ENCODE data around the gene TNS1. TPM values are rescaled to one million over a fixed set of nuclear protein-coding genes. Genes with fewer than 3 reads are reported as not detected.

TNS1 gene
- total RNA-seq, 2 donors from 2014 or later: 0.80 to 16.8 TPM

DNA sequence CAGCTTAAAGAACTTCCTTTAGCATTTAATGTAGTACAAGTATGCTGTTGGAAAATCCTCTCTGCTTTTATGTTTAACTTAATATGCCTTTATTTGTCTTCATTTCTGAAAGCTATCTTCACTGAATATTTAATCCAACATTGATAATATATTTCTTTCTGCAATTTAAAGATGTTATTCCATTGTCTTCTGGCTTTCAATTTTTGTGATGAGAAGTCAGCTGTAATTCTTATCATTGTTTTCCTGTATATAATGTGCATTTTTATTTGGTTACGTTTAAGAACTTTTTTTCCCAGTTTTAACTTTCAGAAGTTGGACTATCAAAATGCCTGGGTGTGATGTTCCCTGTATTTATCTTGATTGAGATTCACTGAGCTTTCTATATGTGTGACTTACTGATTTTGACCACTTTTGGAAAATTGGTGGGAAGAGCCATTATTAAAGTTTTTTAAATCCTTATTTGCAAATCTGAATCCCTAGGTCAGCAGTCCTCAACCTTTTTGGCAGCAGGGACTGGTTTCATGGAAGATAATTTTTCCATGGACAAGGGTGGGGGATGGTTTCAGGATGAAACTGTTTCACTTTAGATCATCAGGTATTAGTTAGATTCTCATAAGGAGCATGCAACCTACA, 241.0 kb downstream of the TNS1 start:
- no peak overlapping the region for H3K27ac Mint-ChIP-seq
- ATAC-seq: no peak
- H3K4me1 Mint-ChIP-seq: peaks cover 6% of the 10 kb centered on the region

DNA sequence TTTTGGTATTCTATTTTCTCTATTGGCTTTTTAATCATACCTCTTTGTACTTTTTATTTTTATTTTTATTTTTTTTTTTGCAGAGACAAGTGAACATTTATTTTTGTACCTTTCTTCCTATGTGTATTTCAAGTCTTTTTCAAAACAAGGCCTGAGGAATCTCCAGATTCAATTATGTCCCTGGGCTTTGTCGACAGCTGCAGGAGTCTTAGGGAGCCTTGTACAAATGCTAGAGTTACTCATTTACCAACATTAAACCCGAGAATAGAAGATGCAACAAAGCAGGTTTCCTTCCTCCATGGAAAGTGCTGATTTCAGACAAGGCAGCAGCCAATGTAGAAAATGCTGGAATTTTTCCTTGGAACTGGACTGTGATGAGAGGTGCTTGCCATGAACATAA, 242.8 kb downstream of the TNS1 start:
- H3K27me3 Mint-ChIP-seq: peaks cover 16% of the 10 kb centered on the region
- DNase-seq (no peak), ATAC-seq (no peak)
- H3K4me1 Mint-ChIP-seq: peaks cover 17% of the 10 kb centered on the region
- no peaks in the 10 kb centered on the region for H3K9me3 ChIP-seq (ENCODE audit: control insufficient read depth, low read length, poor library complexity, severe bottlenecking)
- H3K36me3 Mint-ChIP-seq (ENCODE audit: low read depth): no peaks in the 10 kb centered on the region
- no peak overlapping the region for H3K27ac Mint-ChIP-seq
- H3K4me3 Mint-ChIP-seq: no peak overlapping the region

More for the DNA sequence above, 241.0 kb downstream of the TNS1 start:
- no peak for DNase-seq
- H3K36me3 Mint-ChIP-seq (ENCODE audit: low read depth): no peaks in the 10 kb centered on the region
- H3K4me3 Mint-ChIP-seq: no peak overlapping the region
- H3K27me3 Mint-ChIP-seq: peaks cover 13% of the 10 kb centered on the region
- H3K9me3 ChIP-seq (ENCODE audit: control insufficient read depth, low read length, poor library complexity, severe bottlenecking): no peaks in the 10 kb centered on the region

DNA sequence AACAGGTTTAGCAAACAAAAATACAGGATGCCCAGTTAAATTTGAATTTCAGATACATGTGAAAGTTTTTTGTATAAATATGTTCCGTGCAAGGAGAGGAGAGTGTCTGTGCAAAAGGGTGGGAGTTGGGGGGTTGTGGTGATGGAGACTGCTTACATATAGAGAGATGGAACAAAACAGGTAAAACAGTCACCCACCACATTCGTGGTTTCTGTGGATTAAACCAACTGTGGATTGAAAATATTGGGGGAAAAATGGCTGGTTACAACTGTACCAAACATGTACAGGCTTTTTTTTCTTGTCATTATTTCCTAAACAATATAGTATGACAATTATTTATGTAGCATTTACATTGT, 245.7 kb downstream of the TNS1 start:
- H3K27me3 Mint-ChIP-seq: peaks cover 20% of the 10 kb centered on the region
- peak overlapping the region; percentile 19 for H3K4me3 Mint-ChIP-seq
- peak overlapping the region; percentile 34 for H3K27ac Mint-ChIP-seq
- ATAC-seq (no peak), DNase-seq (no peak)
- H3K4me1 Mint-ChIP-seq: peaks cover 19% of the 10 kb centered on the region
- no peaks in the 10 kb centered on the region for H3K9me3 ChIP-seq (ENCODE audit: control insufficient read depth, low read length, poor library complexity, severe bottlenecking)
- peaks cover 2% of the 10 kb centered on the region for H3K36me3 Mint-ChIP-seq (ENCODE audit: low read depth)

DNA sequence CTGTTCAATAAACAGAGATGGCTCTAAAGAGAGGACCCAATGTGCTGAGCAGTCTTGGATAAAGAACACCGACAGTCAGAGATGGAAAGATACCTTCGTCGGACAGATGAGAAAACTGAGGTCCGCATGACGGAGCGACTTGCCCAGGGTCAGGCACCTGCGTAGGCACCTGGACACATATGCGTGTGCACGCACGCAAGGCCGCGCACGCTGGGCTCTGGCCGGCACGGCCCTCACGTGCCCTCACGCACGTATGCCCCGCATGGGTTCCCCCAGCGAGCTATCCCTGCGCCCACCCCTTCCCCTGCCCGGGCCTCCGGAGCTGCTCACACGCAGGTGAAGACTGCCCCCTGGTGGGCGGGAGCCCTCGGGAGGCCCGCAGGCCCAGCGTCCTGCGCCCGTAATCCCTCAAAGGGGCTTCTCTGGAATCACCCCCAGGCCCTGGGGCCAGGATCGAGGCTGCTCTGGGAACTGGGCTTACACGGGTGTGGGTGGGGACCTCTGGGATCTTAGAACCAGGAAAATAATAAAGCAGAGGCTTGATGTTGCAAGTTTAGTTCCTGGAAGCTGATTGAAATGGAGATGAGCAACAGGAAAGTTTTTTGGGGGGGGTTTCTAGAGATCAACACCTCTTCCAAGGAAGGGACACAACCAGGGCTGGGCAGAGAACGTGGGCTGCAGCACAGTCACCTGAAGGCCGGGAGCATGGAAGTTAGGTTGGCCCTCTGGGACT, 246.3 kb downstream of the TNS1 start:
- Mint-ChIP-seq H3K27me3 (peaks cover 20% of the 10 kb centered on the region), H3K4me3 (peak overlapping the region; percentile 63), H3K27ac (peak overlapping the region; percentile 34), H3K4me1 (peaks cover 23% of the 10 kb centered on the region), H3K36me3 (ENCODE audit: low read depth) (peaks cover 5% of the 10 kb centered on the region)
- ATAC-seq (peak; percentile 86), DNase-seq (peak; percentile 29 to 60 (median 47))
- no peaks in the 10 kb centered on the region for H3K9me3 ChIP-seq (ENCODE audit: control insufficient read depth, low read length, poor library complexity, severe bottlenecking)

DNA sequence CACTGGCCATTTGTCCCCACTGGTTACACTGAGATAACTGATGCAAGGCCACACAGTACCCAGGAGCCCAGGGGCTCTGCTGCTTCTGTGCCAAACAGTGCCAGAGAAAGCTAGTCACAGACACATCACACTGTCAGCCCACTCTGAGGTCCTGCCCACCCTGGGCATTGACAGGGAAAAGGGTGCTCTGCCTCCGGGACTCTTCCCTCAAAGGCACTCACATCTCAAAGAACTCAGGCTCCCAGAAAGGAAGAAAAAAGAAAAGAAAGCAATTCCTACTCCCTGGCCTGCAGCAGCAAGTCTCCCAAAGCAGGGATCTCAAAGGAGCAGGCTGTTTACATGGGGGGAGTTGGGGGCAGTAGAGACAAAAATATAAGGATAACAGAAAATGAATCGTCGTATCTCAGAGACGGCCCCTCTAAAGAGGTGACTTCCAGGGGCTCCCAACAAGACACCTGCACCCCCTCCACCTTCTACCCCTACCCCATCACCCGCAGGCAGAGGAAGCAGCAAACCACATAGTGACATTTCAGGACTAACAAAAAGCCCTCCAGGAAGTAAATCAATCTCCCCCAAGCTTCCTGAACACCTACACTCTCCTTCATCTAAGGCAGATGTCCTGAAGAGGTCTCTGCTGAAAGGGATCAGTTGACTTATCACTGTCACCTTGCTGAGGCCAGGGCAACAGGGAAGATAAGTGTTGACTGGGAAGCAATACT, 247.6 kb downstream of the TNS1 start:
- Mint-ChIP-seq H3K4me3 (peak overlapping the region; percentile 55), H3K27me3 (peaks cover 20% of the 10 kb centered on the region), H3K27ac (peak overlapping the region; percentile 83), H3K36me3 (ENCODE audit: low read depth) (peaks cover 5% of the 10 kb centered on the region), H3K4me1 (peaks cover 23% of the 10 kb centered on the region)
- H3K9me3 ChIP-seq (ENCODE audit: control insufficient read depth, low read length, poor library complexity, severe bottlenecking): no peaks in the 10 kb centered on the region
- ATAC-seq (no peak), DNase-seq (no peak)

DNA sequence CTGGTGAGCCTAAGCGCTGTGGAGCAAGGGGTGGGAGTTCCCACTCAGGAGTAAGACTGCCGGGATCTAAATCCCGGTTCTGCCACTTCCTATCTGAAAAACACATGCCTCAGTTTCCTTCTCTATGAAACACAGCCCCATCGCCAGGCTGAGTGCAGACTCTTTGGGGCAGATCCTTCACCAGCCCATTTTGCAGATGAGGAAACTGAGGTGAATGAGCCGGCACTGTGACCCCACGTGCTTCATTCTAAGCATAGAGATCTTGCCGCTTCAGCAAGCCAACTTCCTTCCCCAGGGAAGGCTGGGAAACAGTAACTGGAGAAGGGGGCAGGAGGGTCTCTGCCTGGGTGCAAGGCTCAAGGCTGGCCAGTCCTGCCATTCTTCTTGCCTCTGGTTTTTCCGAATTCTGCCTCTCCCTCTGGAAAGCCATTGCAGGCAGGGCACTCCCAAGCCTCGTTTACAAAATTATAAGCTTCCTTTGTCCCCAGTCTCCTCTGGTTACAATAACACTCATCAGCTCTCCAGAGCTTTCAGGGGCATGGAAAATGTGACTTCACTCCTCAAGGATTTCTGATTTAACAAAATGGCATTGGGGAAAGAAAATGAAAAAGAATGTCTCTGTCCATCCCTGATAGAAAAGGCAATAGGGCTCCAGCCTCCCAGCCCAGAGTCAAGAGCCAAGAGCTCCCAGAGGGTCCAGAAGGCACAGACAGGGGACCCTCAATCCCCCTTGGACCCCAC, 249.2 kb downstream of the TNS1 start:
- no peak overlapping the region for H3K4me3 Mint-ChIP-seq
- H3K27ac Mint-ChIP-seq: no peak overlapping the region
- DNase-seq (no peak), ATAC-seq (no peak)
- H3K9me3 ChIP-seq (ENCODE audit: control insufficient read depth, low read length, poor library complexity, severe bottlenecking): no peaks in the 10 kb centered on the region
- peaks cover 20% of the 10 kb centered on the region for H3K27me3 Mint-ChIP-seq
- peaks cover 7% of the 10 kb centered on the region for H3K36me3 Mint-ChIP-seq (ENCODE audit: low read depth)
- peaks cover 23% of the 10 kb centered on the region for H3K4me1 Mint-ChIP-seq

DNA sequence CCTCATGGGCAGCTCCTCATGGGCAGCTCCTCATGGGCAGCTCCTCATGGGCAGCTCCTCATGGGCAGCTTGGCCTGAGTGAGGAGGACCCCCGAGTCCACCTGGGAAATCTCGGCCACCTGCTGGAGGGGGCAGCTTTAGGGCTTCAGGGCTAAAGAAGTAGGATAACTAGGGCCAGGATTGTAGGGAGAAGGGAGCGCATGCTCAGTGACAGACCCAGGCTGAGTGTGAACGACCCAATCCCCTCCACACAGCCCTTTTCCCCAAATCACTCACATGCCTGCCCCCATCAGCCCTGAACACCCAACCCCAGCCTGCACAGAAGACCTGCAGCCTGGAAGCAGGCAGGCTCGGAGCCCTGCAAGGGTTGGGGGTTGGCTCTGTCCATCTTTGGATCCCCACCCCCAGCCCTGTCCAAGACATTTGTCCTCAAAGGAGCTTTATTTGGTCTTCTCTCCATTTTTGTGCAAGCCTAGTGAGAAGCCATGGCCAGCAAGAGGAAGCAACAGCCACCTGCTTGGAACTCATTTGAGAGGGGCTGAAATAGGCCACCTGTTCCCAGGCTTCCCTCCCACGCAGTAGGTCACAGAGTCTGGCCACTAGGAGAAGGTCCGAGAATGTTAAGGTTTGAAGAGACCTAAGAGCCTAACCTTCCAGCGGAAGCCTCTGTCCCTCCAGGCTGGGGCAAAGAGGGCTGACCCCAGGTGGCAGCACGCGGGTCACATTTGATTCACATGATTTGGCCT, 249.9 kb downstream of the TNS1 start:
- Mint-ChIP-seq H3K4me1 (peaks cover 23% of the 10 kb centered on the region), H3K36me3 (ENCODE audit: low read depth) (peaks cover 7% of the 10 kb centered on the region), H3K27me3 (peaks cover 20% of the 10 kb centered on the region), H3K27ac (no peak overlapping the region), H3K4me3 (no peak overlapping the region)
- no peak for DNase-seq
- no peaks in the 10 kb centered on the region for H3K9me3 ChIP-seq (ENCODE audit: control insufficient read depth, low read length, poor library complexity, severe bottlenecking)
- no peak for ATAC-seq

DNA sequence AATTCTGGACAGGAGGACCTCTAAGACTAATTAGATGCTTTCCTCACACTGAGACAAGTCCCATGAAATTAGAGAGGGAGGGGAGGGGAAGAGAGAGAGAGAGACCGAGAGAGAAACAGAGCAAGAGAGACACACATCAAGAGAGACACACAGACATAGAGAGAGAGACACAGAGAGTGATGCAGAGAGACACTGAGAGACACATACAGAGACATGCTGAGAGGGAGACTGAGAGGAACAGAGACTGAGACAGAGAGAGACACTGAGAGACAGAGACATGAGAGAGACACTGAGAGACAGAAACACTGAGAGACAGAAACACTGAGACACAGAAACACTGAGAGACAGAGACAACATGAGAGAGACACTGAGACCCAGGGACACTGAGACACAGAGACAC, 250.8 kb downstream of the TNS1 start:
- H3K4me1 Mint-ChIP-seq: peaks cover 21% of the 10 kb centered on the region
- H3K9me3 ChIP-seq (ENCODE audit: control insufficient read depth, low read length, poor library complexity, severe bottlenecking): no peaks in the 10 kb centered on the region
- ATAC-seq (no peak), DNase-seq (no peak)
- no peak overlapping the region for H3K27ac Mint-ChIP-seq
- H3K27me3 Mint-ChIP-seq: peaks cover 15% of the 10 kb centered on the region
- H3K36me3 Mint-ChIP-seq (ENCODE audit: low read depth): peaks cover 7% of the 10 kb centered on the region
- no peak overlapping the region for H3K4me3 Mint-ChIP-seq

DNA sequence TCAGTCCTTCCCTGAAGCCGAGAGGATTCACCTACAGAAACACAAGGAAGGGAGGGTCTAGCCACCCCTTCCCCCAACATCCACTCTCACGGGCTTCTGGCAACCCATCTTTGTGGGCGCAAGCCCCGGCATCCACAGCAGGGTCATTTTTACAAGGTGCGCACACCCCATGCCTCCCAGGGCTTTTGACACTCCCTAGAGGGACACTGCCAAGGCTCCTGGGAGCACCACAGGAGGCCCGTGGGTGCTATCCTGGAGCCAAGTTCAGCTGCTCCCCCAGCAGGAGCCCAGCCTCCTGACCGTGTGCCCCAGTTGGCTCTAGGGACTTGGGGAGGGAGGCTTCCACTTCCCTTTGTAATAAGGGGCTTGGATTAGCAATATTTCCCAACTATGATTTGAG, 251.6 kb downstream of the TNS1 start:
- Mint-ChIP-seq H3K4me1 (peaks cover 15% of the 10 kb centered on the region), H3K27ac (no peak overlapping the region), H3K27me3 (peaks cover 10% of the 10 kb centered on the region), H3K36me3 (ENCODE audit: low read depth) (peaks cover 7% of the 10 kb centered on the region), H3K4me3 (no peak overlapping the region)
- H3K9me3 ChIP-seq (ENCODE audit: control insufficient read depth, low read length, poor library complexity, severe bottlenecking): no peaks in the 10 kb centered on the region
- DNase-seq: no peak
- ATAC-seq: no peak

Other genes with a start within 250 kb of the TNS1 start
- under 1 TPM in 1 of 2 donors, not detected in 1; 0.77 TPM for gene RUFY4, start 66.3 kb upstream of the TNS1 start, total RNA-seq
- under 1 TPM in 1 of 2 donors, not detected in 1; 0.10 TPM for gene CXCR2, start 123.0 kb upstream of the TNS1 start, total RNA-seq
- gene CXCR1, start 164.0 kb upstream of the TNS1 start, total RNA-seq: not detected
- 100 to 1,000 TPM; 424 to 467 TPM for gene ARPC2, start 214.2 kb upstream of the TNS1 start, total RNA-seq